Upper lobe of left lung (tissue), 6 donors: ENCODE results near the gene GRID2IP. TPM values are rescaled to one million over a fixed set of nuclear protein-coding genes. Genes with fewer than 3 reads are reported as not detected.

Source experiments
- ATAC-seq, 2 donors: fragments of 200-7000 bp; cut with Tn5 transposase; one replicate each; pipeline ENCODE4 v1.9.1; 2022; ENCODE audit warnings: mild to moderate bottlenecking in 2 of 2, moderate library complexity in 2 of 2; ENCODE audit not compliant: low FRiP score in 2 of 2
- DNase-seq, 2 donors: peaks; one replicate each; pipeline ENCODE4 v3.0.0-alpha.2; 2019 to 2020
- H3K27ac ChIP-seq, 4 donors: fragments of 200-600 bp; sonication (generic); one replicate each; pipeline ENCODE4 v1.5.1; 2016 to 2019
- H3K27me3 ChIP-seq, 4 donors: fragments of 200-600 bp; sonication (generic); one replicate each; pipeline ENCODE4 v1.5.1; 2017 to 2019
- H3K36me3 ChIP-seq, 4 donors: fragments of 200-600 bp; sonication (generic); one replicate each; pipeline ENCODE4 v1.5.1; 2016 to 2019
- H3K4me1 ChIP-seq, 4 donors: fragments of 200-600 bp; sonication (generic); one replicate each; pipeline ENCODE4 v1.5.1; 2018 to 2019
- H3K4me3 ChIP-seq, 4 donors: fragments of 200-600 bp; sonication (generic); one replicate each; pipeline ENCODE4 v1.5.1; 2017 to 2019; ENCODE audit warnings: mild to moderate bottlenecking in 2 of 4, moderate library complexity in 1 of 4
- H3K9me3 ChIP-seq, 4 donors: fragments of 200-600 bp; sonication (generic); one replicate each; pipeline ENCODE4 v1.5.1; 2018 to 2019
- CTCF ChIP-seq, 6 experiments: fragments of 450-650 bp in 4 of 6; fragments of 200-600 bp in 2 of 6; sonication (generic) in 2 of 6; IDR thresholded peaks; one replicate each; pipeline ENCODE4 v1.5.1; 2016 to 2019; ENCODE audit warnings: antibody characterized with exemption in 6 of 6
- EP300 ChIP-seq, 4 donors: sonication (generic); formaldehyde crosslinking; IDR thresholded peaks; one replicate each; pipeline ENCODE4 v1.5.1; 2017; ENCODE audit warnings: antibody characterized with exemption in 4 of 4, control low read depth in 2 of 4
- POLR2A ChIP-seq, 4 donors: fragments of 450-650 bp; IDR thresholded peaks; one replicate each; pipeline ENCODE4 v1.5.1; 2016 to 2017; ENCODE audit warnings: antibody characterized with exemption in 4 of 4, mild to moderate bottlenecking in 2 of 4
- POLR2AphosphoS5 ChIP-seq, 2 donors: sonication (generic); formaldehyde crosslinking; IDR thresholded peaks; one replicate each; pipeline ENCODE4 v1.5.1; 2017; ENCODE audit warnings: antibody characterized with exemption in 2 of 2
- WGBS, 2 donors: methylation state at CpG; one replicate each; pipeline ENCODE4 v1.1.5; 2017 to 2018; 5-methylcytosine and 5-hydroxymethylcytosine counted together
- total RNA-seq, 6 donors: library from RNA; depleted of rRNA in 4 of 6; stranded (reverse); fragments of >200 nt in 4 of 6; gene quantifications; one replicate each; pipeline versions ENCODE4 v1.1.0 to v1.2.1, GENCODE V29; 2016 to 2021
- donor health status: DM: no; HTN: no; CAD: no; lungs with moderate emphysema.
- donor health status: DM: no; HTN: yes; CAD: no; lungs with severe emphysema.

The GRID2IP gene
- total RNA-seq, 6 donors from 2014 or later = 0.30 to 1.3 (median 0.63) TPM; not detected in 1

DNA sequence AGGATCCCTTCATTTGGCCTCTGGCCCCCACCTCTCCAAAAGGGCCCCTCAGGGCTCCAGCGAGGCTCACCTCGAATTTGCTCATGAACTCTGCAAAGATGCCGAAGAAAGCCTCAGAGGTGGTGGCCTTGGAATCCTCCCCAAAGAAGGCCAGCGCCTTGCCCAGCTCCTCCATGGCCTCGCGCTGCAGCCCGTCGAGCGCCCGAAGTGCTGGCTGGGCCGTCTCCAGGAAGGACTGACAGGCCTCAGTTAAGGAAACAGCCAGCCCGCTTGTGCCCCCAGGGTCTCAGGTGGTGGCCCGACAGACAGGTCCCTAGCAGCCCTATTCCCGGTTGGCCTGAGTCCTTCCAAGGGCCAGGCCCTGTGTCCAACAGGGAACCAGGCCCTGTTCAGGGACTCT lies 53.3 kb downstream of the GRID2IP start:
- ATAC-seq (no peak), DNase-seq (no peak)
- 86 to 91% methylated on average over 3 to 6 of the region's 14 CpGs for WGBS, 2 donors
- TF ChIP-seq EP300 (IDR thresholded peaks at IDR 0.05) (no peak), POLR2AphosphoS5 (IDR thresholded peaks at IDR 0.05) (no peak), POLR2A (IDR thresholded peaks at IDR 0.05) (no peak), CTCF (IDR thresholded peaks at IDR 0.05) (no peak)
- Histone ChIP-seq H3K36me3 (no peaks in the 10 kb centered on the region), H3K4me3 (no peak overlapping the region), H3K27ac (no peak overlapping the region), H3K27me3 (no peaks in the 10 kb centered on the region), H3K9me3 (no peaks in the 10 kb centered on the region), H3K4me1 (peaks cover 0 to 5% (median 2%) of the 10 kb centered on the region in 4 donors)

DNA sequence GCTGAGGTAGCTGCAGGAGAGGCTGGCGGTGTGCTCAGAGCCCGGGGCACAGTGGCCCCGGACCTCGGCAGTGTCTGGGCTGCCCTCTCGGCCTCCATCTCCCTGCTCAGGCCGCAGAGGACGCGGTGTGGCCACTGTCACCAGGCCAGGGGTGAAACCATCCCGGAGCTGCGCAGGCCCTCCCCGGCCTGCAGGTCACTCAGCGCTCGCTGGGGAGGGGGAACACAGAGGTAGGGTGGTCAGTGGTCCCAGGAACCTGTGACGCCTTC lies 53.7 kb downstream of the GRID2IP start:
- no peaks in the 10 kb centered on the region for H3K9me3 ChIP-seq
- H3K27ac ChIP-seq = no peak overlapping the region
- DNase-seq = no peak
- H3K4me1 ChIP-seq = peaks cover 0 to under 1% (median 0%) of the 10 kb centered on the region in 4 donors
- no peak overlapping the region for H3K4me3 ChIP-seq
- H3K27me3 ChIP-seq = no peaks in the 10 kb centered on the region
- WGBS, 2 donors = 95 to 100% methylated on average over 2 to 14 of the region's 14 CpGs
- TF ChIP-seq POLR2AphosphoS5 (IDR thresholded peaks at IDR 0.05) (no peak), EP300 (IDR thresholded peaks at IDR 0.05) (no peak), CTCF (IDR thresholded peaks at IDR 0.05) (no peak), POLR2A (IDR thresholded peaks at IDR 0.05) (no peak)
- no peaks in the 10 kb centered on the region for H3K36me3 ChIP-seq
- ATAC-seq = peak in 1 of 2 donors; percentile 27

- no peaks in the 10 kb centered on the region for H3K36me3 ChIP-seq
- 79 to 82% methylated on average over 16 to 18 of the region's 19 CpGs for WGBS, 2 donors
- no peak for TF ChIP-seq EP300 (IDR thresholded peaks at IDR 0.05)
- no peak for TF ChIP-seq CTCF (IDR thresholded peaks at IDR 0.05)
- TF ChIP-seq POLR2A (IDR thresholded peaks at IDR 0.05) = no peak
- TF ChIP-seq POLR2AphosphoS5 (IDR thresholded peaks at IDR 0.05) = no peak
- no peak for DNase-seq
- H3K27ac ChIP-seq = no peak overlapping the region
- H3K27me3 ChIP-seq = no peaks in the 10 kb centered on the region
- no peak for ATAC-seq
- no peaks in the 10 kb centered on the region for H3K4me1 ChIP-seq
- H3K4me3 ChIP-seq = no peak overlapping the region
- no peaks in the 10 kb centered on the region for H3K9me3 ChIP-seq
Observed at GRCh38 chr7:6496842-6497636, 54.2 kb downstream of the GRID2IP start.

GRCh38 chr7:6495597-6496262 lies 55.5 kb downstream of the GRID2IP start:
- Histone ChIP-seq H3K27me3 (no peaks in the 10 kb centered on the region), H3K36me3 (no peaks in the 10 kb centered on the region), H3K9me3 (no peaks in the 10 kb centered on the region), H3K4me1 (no peaks in the 10 kb centered on the region), H3K27ac (no peak overlapping the region), H3K4me3 (no peak overlapping the region)
- WGBS, 2 donors = 90 to 93% methylated on average over 6 of the region's 6 CpGs
- TF ChIP-seq EP300 (IDR thresholded peaks at IDR 0.05) = no peak
- TF ChIP-seq CTCF (IDR thresholded peaks at IDR 0.05) = no peak
- TF ChIP-seq POLR2AphosphoS5 (IDR thresholded peaks at IDR 0.05) = no peak
- TF ChIP-seq POLR2A (IDR thresholded peaks at IDR 0.05) = no peak
- ATAC-seq (no peak), DNase-seq (no peak)
